H1 (cell line): ENCODE data around the gene TXNRD2. TPM values are rescaled to one million over a fixed set of nuclear protein-coding genes. Genes with fewer than 3 reads are reported as not detected.

ENCODE experiments used
- CTCF ChIA-PET: fragments of 300-600 bp; sonication (Branson Sonifier 250); formaldehyde crosslinking; loops from one replicate; lab custom pipeline; 2021; ENCODE audit not compliant: partially characterized antibody; lab: Charles Lee
- POLR2A ChIA-PET: fragments of 300-600 bp; sonication (Branson Sonifier 250); formaldehyde crosslinking; loops from one replicate; lab custom pipeline; 2021; ENCODE audit warnings: inconsistent platforms; ENCODE audit not compliant: partially characterized antibody; lab: Charles Lee
- DNase-seq, 2 experiments: peaks; one replicate each; pipeline versions ENCODE4 v3.0.0 to v3.0.0-alpha.2; 2010 to 2022; ENCODE audit warnings: low spot score in 2 of 2, low read depth in 1 of 2, mixed read lengths in 1 of 2
- FAIRE-seq: peaks from 2 replicates; lab custom pipeline; 2011; peaks lifted over from hg19 to GRCh38; lab: Jason Lieb, UNC
- H2AFZ ChIP-seq: 2 replicates; pipeline ENCODE4 v1.8.1; 2012; ENCODE audit warnings: low read length, inconsistent platforms
- H2AK5ac ChIP-seq: 2 replicates; pipeline ENCODE4 v1.6.1; 2013; ENCODE audit warnings: low read depth, low read length
- H2BK120ac ChIP-seq: replicated peaks from 2 replicates; pipeline ENCODE3; 2013; ENCODE audit warnings: low read depth, low read length, inconsistent platforms
- H2BK12ac ChIP-seq: 2 replicates; pipeline ENCODE4 v1.6.1; 2013; ENCODE audit warnings: low read depth, low read length
- H2BK15ac ChIP-seq: 2 replicates; pipeline ENCODE4 v1.6.1; 2013; ENCODE audit warnings: low read length
- H2BK20ac ChIP-seq: 2 replicates; pipeline ENCODE4 v1.6.1; 2013; ENCODE audit warnings: low read length
- H2BK5ac ChIP-seq: 2 replicates; pipeline ENCODE4 v1.6.1; 2013; ENCODE audit warnings: low read depth, low read length
- H3K14ac ChIP-seq: 2 replicates; pipeline ENCODE4 v1.6.1; 2013; ENCODE audit warnings: inconsistent platforms; ENCODE audit not compliant: insufficient read length
- H3K18ac ChIP-seq: 2 replicates; pipeline ENCODE4 v1.6.1; 2013; ENCODE audit warnings: low read length; ENCODE audit errors: extremely low read depth
- H3K23ac ChIP-seq: 2 replicates; pipeline ENCODE4 v1.6.1; 2013; ENCODE audit warnings: inconsistent platforms; ENCODE audit not compliant: insufficient read length
- H3K23me2 ChIP-seq: 2 replicates; pipeline ENCODE4 v1.6.1; 2013; ENCODE audit warnings: low read depth, low read length
- H3K27ac ChIP-seq: 2 replicates; pipeline ENCODE4 v1.6.1; 2011; ENCODE audit warnings: low read depth, low read length, inconsistent platforms
- H3K27me3 ChIP-seq, 4 experiments: replicated peaks in 1 of 4; 1 replicate in 1 of 4; 2 replicates in 3 of 4; pipeline versions ENCODE4 v1.6.1 to v1.8.1; 2011 to 2013; ENCODE audit warnings: low read length in 3 of 4, mild to moderate bottlenecking in 3 of 4, inconsistent platforms in 2 of 4, mixed read lengths in 2 of 4, moderate library complexity in 1 of 4; ENCODE audit not compliant: control insufficient read depth in 3 of 4, insufficient read depth in 3 of 4; ENCODE audit errors: extremely low read depth in 1 of 4
- H3K36me3 ChIP-seq, 4 experiments: 2 replicates each; pipeline versions ENCODE4 v1.6.1 to v1.8.1; 2011 to 2013; ENCODE audit warnings: mild to moderate bottlenecking in 4 of 4, low read length in 3 of 4, moderate library complexity in 2 of 4, control low read depth in 1 of 4, inconsistent platforms in 1 of 4; ENCODE audit not compliant: insufficient read depth in 4 of 4, control insufficient read depth in 2 of 4
- H3K4ac ChIP-seq: replicated peaks from 2 replicates; pipeline ENCODE3; 2013; ENCODE audit warnings: low read length, low read depth, mixed read lengths, inconsistent platforms; ENCODE audit not compliant: insufficient read length
- H3K4me1 ChIP-seq, 4 experiments: replicated peaks in 1 of 4; 1 replicate in 1 of 4; 2 replicates in 3 of 4; pipeline versions ENCODE4 v1.6.1 to v1.8.1; 2011 to 2013; ENCODE audit warnings: low read length in 3 of 4, inconsistent platforms in 2 of 4, mixed read lengths in 1 of 4; ENCODE audit not compliant: insufficient read depth in 4 of 4, control insufficient read depth in 3 of 4
- H3K4me2 ChIP-seq, 2 experiments: 2 replicates each; pipeline versions ENCODE4 v1.6.1 to v1.8.1; 2011 to 2013; ENCODE audit warnings: low read depth in 2 of 2, low read length in 2 of 2, control low read depth in 1 of 2, inconsistent platforms in 1 of 2, mild to moderate bottlenecking in 1 of 2; ENCODE audit not compliant: insufficient read depth in 1 of 2
- H3K4me3 ChIP-seq, 4 experiments: fragments of 200-600, 300-600 bp in 1 of 4; sonication (generic), shearing (Covaris generic), sonication (Bioruptor Twin) in 1 of 4; 2 replicates each; pipeline versions ENCODE4 v1.5.1 to v1.8.1; 2011 to 2016; ENCODE audit warnings: low read length in 4 of 4, low read depth in 3 of 4, control low read depth in 2 of 4, inconsistent platforms in 2 of 4, mild to moderate bottlenecking in 2 of 4, mixed read lengths in 1 of 4, moderate library complexity in 1 of 4; ENCODE audit not compliant: insufficient read depth in 2 of 4; ENCODE audit errors: extremely low read depth in 1 of 4
- H3K56ac ChIP-seq: replicated peaks from 2 replicates; pipeline ENCODE3; 2013; ENCODE audit warnings: low read depth, mild to moderate bottlenecking, mixed read lengths, low read length, inconsistent platforms; ENCODE audit not compliant: insufficient read length
- H3K79me1 ChIP-seq: 2 replicates; pipeline ENCODE4 v1.6.1; 2013; ENCODE audit warnings: low read depth, low read length, control low read depth
- H3K79me2 ChIP-seq, 2 experiments: 2 replicates each; pipeline versions ENCODE4 v1.6.1 to v1.8.1; 2012 to 2013; ENCODE audit warnings: low read length in 2 of 2, mild to moderate bottlenecking in 2 of 2, inconsistent platforms in 1 of 2; ENCODE audit not compliant: insufficient read depth in 2 of 2, control insufficient read depth in 1 of 2
- H3K9ac ChIP-seq, 4 experiments: replicated peaks in 1 of 4; 1 replicate in 1 of 4; 2 replicates in 3 of 4; pipeline versions ENCODE4 v1.6.1 to v1.8.1; 2011 to 2013; ENCODE audit warnings: low read depth in 3 of 4, low read length in 3 of 4, control low read depth in 2 of 4, mild to moderate bottlenecking in 2 of 4, moderate library complexity in 2 of 4, inconsistent platforms in 1 of 4; ENCODE audit errors: extremely low read depth in 1 of 4
- H3K9me3 ChIP-seq, 2 experiments: 2 replicates each; pipeline versions ENCODE4 v1.6.1 to v1.8.1; 2012 to 2013; ENCODE audit warnings: mild to moderate bottlenecking in 2 of 2, moderate library complexity in 2 of 2, control low read depth in 1 of 2, inconsistent platforms in 1 of 2, low read depth in 1 of 2, low read length in 1 of 2, mixed read lengths in 1 of 2; ENCODE audit not compliant: insufficient read depth in 2 of 2
- H4K20me1 ChIP-seq, 2 experiments: replicated peaks in 1 of 2; 2 replicates each; pipeline versions ENCODE3 to v1.8.1; 2011 to 2013; ENCODE audit warnings: inconsistent platforms in 2 of 2, low read length in 2 of 2, mild to moderate bottlenecking in 1 of 2; ENCODE audit not compliant: insufficient read depth in 2 of 2, control insufficient read depth in 1 of 2
- H4K5ac ChIP-seq: 2 replicates; pipeline ENCODE4 v1.6.1; 2013; ENCODE audit warnings: low read length, low read depth, mixed read lengths, inconsistent platforms; ENCODE audit not compliant: insufficient read length
- H4K8ac ChIP-seq: 2 replicates; pipeline ENCODE4 v1.8.0; 2013; ENCODE audit warnings: mild to moderate bottlenecking, moderate library complexity, low read length, inconsistent platforms; ENCODE audit not compliant: insufficient read depth; ENCODE audit errors: extremely low read depth
- H4K91ac ChIP-seq: replicated peaks from 2 replicates; pipeline ENCODE3; 2013; ENCODE audit warnings: low read length, mixed read lengths, inconsistent platforms; ENCODE audit not compliant: insufficient read length
- EP300 ChIP-seq, 2 experiments: IDR thresholded peaks; 1 replicate in 1 of 2; 2 replicates in 1 of 2; pipeline ENCODE4 v1.6.1; 2011 to 2012; ENCODE audit warnings: low read depth in 2 of 2, low read length in 2 of 2, mild to moderate bottlenecking in 2 of 2, borderline replicate concordance in 1 of 2, inconsistent platforms in 1 of 2, moderate library complexity in 1 of 2
- GABPA ChIP-seq: IDR thresholded peaks from 2 replicates; pipeline ENCODE4 v1.6.1; 2011; ENCODE audit warnings: mild to moderate bottlenecking, low read length, moderate library complexity, borderline replicate concordance; ENCODE audit not compliant: insufficient read depth
- POU5F1 ChIP-seq: IDR thresholded peaks from 2 replicates; pipeline ENCODE4 v1.6.1; 2011; ENCODE audit warnings: low read depth, mild to moderate bottlenecking, low read length, moderate library complexity
- SRF ChIP-seq: IDR thresholded peaks from 2 replicates; pipeline ENCODE4 v1.6.1; 2011; ENCODE audit warnings: mild to moderate bottlenecking, low read depth, low read length, moderate library complexity
- TCF12 ChIP-seq: IDR thresholded peaks from 2 replicates; pipeline ENCODE4 v1.6.1; 2011; ENCODE audit warnings: low read depth, mild to moderate bottlenecking, low read length
- TEAD4 ChIP-seq: IDR thresholded peaks from 2 replicates; pipeline ENCODE4 v1.6.1; 2012; ENCODE audit warnings: low read depth, low read length, inconsistent platforms, mixed read lengths
- YY1 ChIP-seq: IDR thresholded peaks from 2 replicates; pipeline ENCODE4 v1.6.1; 2011; ENCODE audit warnings: low read depth, mild to moderate bottlenecking, low read length
- WGBS, 2 experiments: shearing (Covaris generic) in 1 of 2; methylation state at CpG; one replicate each; pipeline versions ENCODE4 v1.1.6 to v1.1.7; 2013 to 2015; ENCODE audit warnings: low lambda C conversion rate in 2 of 2, mixed read lengths in 2 of 2, inconsistent platforms in 1 of 2, low coverage in 1 of 2, missing lambda C conversion rate in 1 of 2; ENCODE audit not compliant: insufficient replicate concordance in 2 of 2, insufficient coverage in 1 of 2, insufficient read length in 1 of 2; ENCODE audit errors: extremely low coverage in 1 of 2, missing lambda C conversion rate in 1 of 2; 5-methylcytosine and 5-hydroxymethylcytosine counted together
- polyA plus RNA-seq, 7 experiments: library from polyadenylated mRNA; depleted of rRNA in 3 of 7; stranded (reverse) in 5 of 7; unstranded in 2 of 7; fragments of >200 nt in 5 of 7; fragments of 200-250 nt in 2 of 7; gene quantifications; 1 replicate in 5 of 7; 2 replicates in 1 of 7; 4 replicates in 1 of 7; pipeline versions ENCODE4 v1.2.1 to v1.2.3, GENCODE V29; 2011 to 2013; ENCODE audit warnings: missing spikeins in 2 of 7, mixed read lengths in 2 of 7
- total RNA-seq: library from RNA; stranded (reverse); fragmentation: NEBNext Ultra II Directional; extraction: Animal tissue kit (Norgen Biotek cat#: 25700); gene quantifications from 2 replicates; pipeline ENCODE4 v1.2.1, GENCODE V29; 2021

Gene TXNRD2
- total and polyA plus RNA-seq, 2 of the 8 experiments (the other 6 are each of a cell fraction or from before 2014, with no cell fraction given): 14.8 to 21.9 TPM

- H3K9ac ChIP-seq: no peak overlapping the region
- no peak for FAIRE-seq
- no peak overlapping the region for H4K91ac ChIP-seq
- no peaks in the 10 kb centered on the region for H3K79me2 ChIP-seq
- no peak overlapping the region for H2BK20ac ChIP-seq
- H3K4me2 ChIP-seq: no peak overlapping the region
- H3K56ac ChIP-seq: no peak overlapping the region
- CTCF ChIA-PET: interaction anchor here (0.6 to 3.8 kb wide), 32 partner anchors 9 to 224 kb away, joined by 3 to 34 read pairs (median 5); partner anchors contain the start of gene GP1BB
- no peak overlapping the region for H3K27ac ChIP-seq
- H2AFZ ChIP-seq: no peak overlapping the region
- no peak overlapping the region for H2BK15ac ChIP-seq
- H3K4me3 ChIP-seq: no peak overlapping the region
- no peak overlapping the region for H2BK5ac ChIP-seq
- H3K23ac ChIP-seq: no peak overlapping the region
- H3K79me1 ChIP-seq: no peaks in the 10 kb centered on the region
- no peaks in the 10 kb centered on the region for H3K36me3 ChIP-seq
- no peak overlapping the region for H2BK120ac ChIP-seq
- H4K5ac ChIP-seq: no peak overlapping the region
- no peak for DNase-seq
- H2AK5ac ChIP-seq: no peak overlapping the region
- no peaks in the 10 kb centered on the region for H3K9me3 ChIP-seq
- WGBS, 2 experiments: 91% methylated on average over 9 of the region's 9 CpGs; no CpG with 5 or more reads in 1 of the 2 experiments
- H3K27me3 ChIP-seq: no peaks in the 10 kb centered on the region; a peak in 1 of 7 replicates
- H3K23me2 ChIP-seq: no peaks in the 10 kb centered on the region
- H3K4ac ChIP-seq: no peak overlapping the region
- POLR2A ChIA-PET: interaction anchor here (0.6 to 1.2 kb wide), 2 partner anchors 11 to 63 kb away, joined by 3 to 4 read pairs; no protein-coding TSS in a partner anchor
- no peak overlapping the region for H3K14ac ChIP-seq
- H2BK12ac ChIP-seq: no peak overlapping the region
- H3K4me1 ChIP-seq: peaks cover 0 to 1% (median under 1%) of the 10 kb centered on the region in 4 experiments; a peak in 3 of 7 replicates
- no peak overlapping the region for H3K18ac ChIP-seq
- H4K8ac ChIP-seq: no peak overlapping the region
- H4K20me1 ChIP-seq: no peaks in the 10 kb centered on the region
- TF ChIP-seq YY1: no peak
- no peak for TF ChIP-seq EP300 (IDR thresholded peaks at IDR 0.05; ENCODE audit: borderline replicate concordance in 1 of 2, low read depth in 2 of 2, low read length in 2 of 2)
- TF ChIP-seq TCF12: no peak
- TF ChIP-seq POU5F1: no peak
- no peak for TF ChIP-seq SRF
- no peak for TF ChIP-seq GABPA
- no peak for TF ChIP-seq TEAD4
Measured at GRCh38 chr22:19948057-19948760, 6.6 kb upstream of the TXNRD2 start.
